Fibroblast of skin of right biceps (primary cell): ENCODE data around the gene NDUFA8.

Experiments
- DNase-seq: peaks from one replicate; pipeline ENCODE4 v3.0.0-alpha.2; 2013

NDUFA8 gene

GRCh38 chr9:122183501-122183900 lies 23.9 kb upstream of the NDUFA8 start:
- DNase-seq, result no peak

GRCh38 chr9:122180633-122181032 lies 21.1 kb upstream of the NDUFA8 start:
- peak; percentile 70 for DNase-seq

- DNase-seq, result peak; percentile 61
Measured at GRCh38 chr9:122179690-122180074, 20.1 kb upstream of the NDUFA8 start.

GRCh38 chr9:122179054-122179689 lies 19.6 kb upstream of the NDUFA8 start:
- no peak for DNase-seq

GRCh38 chr9:122176916-122177315 lies 17.3 kb upstream of the NDUFA8 start:
- DNase-seq, result no peak

- no peak for DNase-seq
Measured at GRCh38 chr9:122173670-122174069, 14.1 kb upstream of the NDUFA8 start.

- DNase-seq, result no peak
Measured at GRCh38 chr9:122172131-122172530, 12.6 kb upstream of the NDUFA8 start.

GRCh38 chr9:122168356-122168755 lies 8.8 kb upstream of the NDUFA8 start:
- peak; percentile 33 for DNase-seq

- no peak for DNase-seq
Measured at GRCh38 chr9:122164286-122164685, 4.7 kb upstream of the NDUFA8 start.

GRCh38 chr9:122162415-122162814 lies 2.8 kb upstream of the NDUFA8 start:
- no peak for DNase-seq

GRCh38 chr9:122159925-122160246 lies 307 bp upstream of the NDUFA8 start:
- DNase-seq, result no peak

- peak; percentile 41 for DNase-seq
Measured at GRCh38 chr9:122158202-122158601, 1.4 kb downstream of the NDUFA8 start.

- no peak for DNase-seq
Measured at GRCh38 chr9:122155796-122156195, 3.8 kb downstream of the NDUFA8 start.

- DNase-seq, result no peak
Measured at GRCh38 chr9:122151267-122151828, 8.2 kb downstream of the NDUFA8 start.

GRCh38 chr9:122145592-122145863 lies 14.1 kb downstream of the NDUFA8 start:
- no peak for DNase-seq

- DNase-seq, result no peak
Measured at GRCh38 chr9:122144836-122145591, 14.6 kb downstream of the NDUFA8 start.

GRCh38 chr9:122143876-122144405 lies 15.6 kb downstream of the NDUFA8 start:
- no peak for DNase-seq

GRCh38 chr9:122143296-122143695 lies 16.3 kb downstream of the NDUFA8 start:
- no peak for DNase-seq

- DNase-seq, result no peak
Measured at GRCh38 chr9:122141671-122142070, 17.9 kb downstream of the NDUFA8 start.

- no peak for DNase-seq
Measured at GRCh38 chr9:122140368-122141193, 19.0 kb downstream of the NDUFA8 start.

GRCh38 chr9:122138560-122139268 lies 20.9 kb downstream of the NDUFA8 start:
- DNase-seq, result no peak

GRCh38 chr9:122135529-122135859 lies 24.1 kb downstream of the NDUFA8 start:
- DNase-seq, result no peak
